ENCODE measurements around the gene OR5L1.

Gene OR5L1

DNA sequence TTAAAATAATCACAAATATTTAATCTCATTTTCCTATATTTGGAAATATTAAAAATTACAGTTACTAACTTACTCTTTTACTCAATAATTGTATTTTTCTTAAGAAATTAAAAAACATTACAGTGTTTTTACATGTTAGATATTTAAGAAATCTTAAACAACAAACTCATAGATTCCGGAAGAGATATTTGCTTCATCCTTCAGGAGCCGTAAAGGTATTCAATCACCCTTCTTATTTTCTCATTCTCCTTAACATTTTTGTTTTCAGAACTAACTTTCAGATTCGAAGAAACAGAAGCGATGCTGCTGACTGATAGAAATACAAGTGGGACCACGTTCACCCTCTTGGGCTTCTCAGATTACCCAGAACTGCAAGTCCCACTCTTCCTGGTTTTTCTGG lies 8.2 kb downstream of the OR5L1 start, which contains the start of gene OR5D18:
Gene OR5D18, plus strand, starts transcription at position 301 of the 400 bp plus-strand sequence. Its CDS starts 0 bp downstream, at position 301.
- Histone ChIP-seq H3K27me3 (replicated peaks; ENCODE audit: insufficient read depth, low read length) (no peaks in the 10 kb centered on the region), H3K9me2 (replicated peaks; ENCODE audit: insufficient read depth, low read length) (no peaks in the 10 kb centered on the region), H3F3A (ENCODE audit: insufficient read depth, low read length) (no peaks in the 10 kb centered on the region), H3K27ac (ENCODE audit: low read length) (no peak within 1 kb of the TSS), H3K9ac (ENCODE audit: low read length) (no peak within 1 kb of the TSS), H3K36me3 (replicated peaks; ENCODE audit: insufficient read depth, low read length) (no peaks in the 10 kb centered on the region), H3K4me2 (ENCODE audit: low read depth, low read length) (no peak within 1 kb of the TSS), H3K4me3 (ENCODE audit: low read length) (no peak within 1 kb of the TSS), H2AFZ (ENCODE audit: low read length) (no peak within 1 kb of the TSS), H3K79me2 (ENCODE audit: low read length) (no peaks in the 10 kb centered on the region), H3K4me1 (ENCODE audit: low read length) (no peaks in the 10 kb centered on the region), H4K20me1 (ENCODE audit: insufficient read depth, low read length) (no peaks in the 10 kb centered on the region), H3K9me3 (replicated peaks; ENCODE audit: insufficient read depth, low read length) (no peaks in the 10 kb centered on the region)
- TF ChIP-seq EZH2phosphoT487 (IDR thresholded peaks at IDR 0.05; ENCODE audit: low read length): no peak
- no peak for DNase-seq

DNA sequence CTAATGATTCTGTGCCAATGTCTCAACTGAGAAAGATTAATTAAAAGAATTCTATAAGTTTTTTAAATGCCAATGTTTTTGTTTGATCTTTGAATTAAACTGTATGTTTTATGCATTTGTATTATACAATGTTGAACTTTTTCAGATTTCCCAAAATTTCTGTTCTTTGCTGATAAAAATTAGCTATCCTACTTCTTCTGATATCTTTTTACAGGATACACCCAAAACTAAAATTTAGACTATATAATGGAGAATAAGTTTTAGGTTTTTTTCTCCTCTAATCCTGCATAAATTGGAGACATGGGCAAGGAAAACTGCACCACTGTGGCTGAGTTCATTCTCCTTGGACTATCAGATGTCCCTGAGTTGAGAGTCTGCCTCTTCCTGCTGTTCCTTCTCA lies 15.8 kb downstream of the OR5L1 start, which contains the start of gene OR5L2:
Gene OR5L2, plus strand, starts transcription at position 301 of the 400 bp plus-strand sequence. Its CDS starts 0 bp downstream, at position 301.
- Histone ChIP-seq H3K9ac (ENCODE audit: low read length) (no peak within 1 kb of the TSS), H3F3A (ENCODE audit: insufficient read depth, low read length) (no peaks in the 10 kb centered on the region), H3K27me3 (replicated peaks; ENCODE audit: insufficient read depth, low read length) (no peaks in the 10 kb centered on the region), H3K79me2 (ENCODE audit: low read length) (no peaks in the 10 kb centered on the region), H3K4me2 (ENCODE audit: low read depth, low read length) (no peak within 1 kb of the TSS), H2AFZ (ENCODE audit: low read length) (no peak within 1 kb of the TSS), H3K36me3 (replicated peaks; ENCODE audit: insufficient read depth, low read length) (no peaks in the 10 kb centered on the region), H3K9me2 (replicated peaks; ENCODE audit: insufficient read depth, low read length) (no peaks in the 10 kb centered on the region), H3K4me1 (ENCODE audit: low read length) (no peaks in the 10 kb centered on the region), H3K9me3 (replicated peaks; ENCODE audit: insufficient read depth, low read length) (no peaks in the 10 kb centered on the region), H3K27ac (ENCODE audit: low read length) (no peak within 1 kb of the TSS), H3K4me3 (ENCODE audit: low read length) (no peak within 1 kb of the TSS), H4K20me1 (ENCODE audit: insufficient read depth, low read length) (no peaks in the 10 kb centered on the region)
- no peak for TF ChIP-seq EZH2phosphoT487 (IDR thresholded peaks at IDR 0.05; ENCODE audit: low read length)
- TF ChIP-seq EZH2 (optimal IDR thresholded peaks at IDR 0.05; ENCODE audit: low read depth, low read length): no peak
- TF ChIP-seq, protein P1, sequence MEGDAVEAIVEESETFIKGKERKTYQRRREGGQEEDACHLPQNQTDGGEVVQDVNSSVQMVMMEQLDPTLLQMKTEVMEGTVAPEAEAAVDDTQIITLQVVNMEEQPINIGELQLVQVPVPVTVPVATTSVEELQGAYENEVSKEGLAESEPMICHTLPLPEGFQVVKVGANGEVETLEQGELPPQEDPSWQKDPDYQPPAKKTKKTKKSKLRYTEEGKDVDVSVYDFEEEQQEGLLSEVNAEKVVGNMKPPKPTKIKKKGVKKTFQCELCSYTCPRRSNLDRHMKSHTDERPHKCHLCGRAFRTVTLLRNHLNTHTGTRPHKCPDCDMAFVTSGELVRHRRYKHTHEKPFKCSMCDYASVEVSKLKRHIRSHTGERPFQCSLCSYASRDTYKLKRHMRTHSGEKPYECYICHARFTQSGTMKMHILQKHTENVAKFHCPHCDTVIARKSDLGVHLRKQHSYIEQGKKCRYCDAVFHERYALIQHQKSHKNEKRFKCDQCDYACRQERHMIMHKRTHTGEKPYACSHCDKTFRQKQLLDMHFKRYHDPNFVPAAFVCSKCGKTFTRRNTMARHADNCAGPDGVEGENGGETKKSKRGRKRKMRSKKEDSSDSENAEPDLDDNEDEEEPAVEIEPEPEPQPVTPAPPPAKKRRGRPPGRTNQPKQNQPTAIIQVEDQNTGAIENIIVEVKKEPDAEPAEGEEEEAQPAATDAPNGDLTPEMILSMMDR (IDR thresholded peaks at IDR 0.05; ENCODE audit: low read length): no peak
- no peak for DNase-seq

DNA sequence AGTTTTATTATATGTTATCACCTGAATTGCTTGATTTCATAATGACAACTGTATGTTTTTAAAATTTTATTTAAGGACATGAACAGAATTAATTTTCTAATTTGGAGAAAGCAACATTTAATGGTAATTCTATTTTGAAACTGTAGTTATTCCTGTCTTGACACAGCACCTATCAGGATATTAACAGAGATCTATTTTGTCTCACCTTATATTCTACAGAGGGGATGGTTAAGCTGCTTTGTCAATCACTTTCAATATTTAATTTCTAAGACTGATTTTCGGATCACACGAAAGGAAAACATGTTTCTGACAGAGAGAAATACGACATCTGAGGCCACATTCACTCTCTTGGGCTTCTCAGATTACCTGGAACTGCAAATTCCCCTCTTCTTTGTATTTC lies 27.3 kb downstream of the OR5L1 start, which contains the start of gene OR5D16:
Gene OR5D16, plus strand, starts transcription at position 301 of the 400 bp plus-strand sequence. Its CDS starts 0 bp downstream, at position 301.
- H3K9me3 ChIP-seq (replicated peaks; ENCODE audit: insufficient read depth, low read length): no peaks in the 10 kb centered on the region
- TF ChIP-seq EZH2 (optimal IDR thresholded peaks at IDR 0.05; ENCODE audit: low read depth, low read length): no peak
- TF ChIP-seq, protein P1 (IDR thresholded peaks at IDR 0.05; ENCODE audit: low read length): no peak
- no peak for TF ChIP-seq EZH2phosphoT487 (IDR thresholded peaks at IDR 0.05; ENCODE audit: low read length)
- no peak for DNase-seq

DNA sequence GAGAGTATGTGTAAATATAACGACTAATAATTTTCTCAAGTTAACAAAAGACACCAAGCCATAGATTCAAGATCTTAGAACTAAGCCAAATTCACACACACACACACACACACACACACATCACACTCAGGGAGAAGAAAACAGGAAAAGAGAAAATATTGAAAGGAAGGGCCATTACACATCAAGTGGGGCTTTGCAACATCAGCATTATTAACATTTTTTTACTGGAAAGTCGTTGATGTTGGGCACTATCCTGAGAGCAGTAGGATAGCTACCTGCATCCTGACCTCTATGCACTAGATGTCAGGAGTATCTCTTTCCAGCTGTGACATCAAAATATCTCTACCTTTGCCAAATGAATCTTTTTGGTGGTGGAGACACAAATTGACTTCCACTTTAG lies 36.3 kb downstream of the OR5L1 start:
- Histone ChIP-seq H3K4me1 (ENCODE audit: low read length) (peaks cover 8% of the 10 kb centered on the region; the same call in 1 of the 2 replicates), H3K9me2 (replicated peaks; ENCODE audit: insufficient read depth, low read length) (no peaks in the 10 kb centered on the region)
- TF ChIP-seq, protein P1 (IDR thresholded peaks at IDR 0.05; ENCODE audit: low read length): no peak
- no peak for TF ChIP-seq EZH2 (optimal IDR thresholded peaks at IDR 0.05; ENCODE audit: low read depth, low read length)
- TF ChIP-seq EZH2phosphoT487 (IDR thresholded peaks at IDR 0.05; ENCODE audit: low read length): no peak

More for the DNA sequence above, 27.3 kb downstream of the OR5L1 start, which contains the start of gene OR5D16:
- Histone ChIP-seq H3K79me2 (ENCODE audit: low read length) (no peaks in the 10 kb centered on the region), H3K4me1 (ENCODE audit: low read length) (no peaks in the 10 kb centered on the region), H2AFZ (ENCODE audit: low read length) (no peak within 1 kb of the TSS), H3K27ac (ENCODE audit: low read length) (no peak within 1 kb of the TSS), H3K9me2 (replicated peaks; ENCODE audit: insufficient read depth, low read length) (no peaks in the 10 kb centered on the region), H3K27me3 (replicated peaks; ENCODE audit: insufficient read depth, low read length) (no peaks in the 10 kb centered on the region), H3K4me3 (ENCODE audit: low read length) (no peak within 1 kb of the TSS), H3K9ac (ENCODE audit: low read length) (no peak within 1 kb of the TSS), H3F3A (ENCODE audit: insufficient read depth, low read length) (no peaks in the 10 kb centered on the region), H4K20me1 (ENCODE audit: insufficient read depth, low read length) (no peaks in the 10 kb centered on the region), H3K36me3 (replicated peaks; ENCODE audit: insufficient read depth, low read length) (no peaks in the 10 kb centered on the region), H3K4me2 (ENCODE audit: low read depth, low read length) (no peak within 1 kb of the TSS)

More for the DNA sequence above, 36.3 kb downstream of the OR5L1 start:
- no peaks in the 10 kb centered on the region for H3K79me2 ChIP-seq (ENCODE audit: low read length)
- H3K4me2 ChIP-seq (ENCODE audit: low read depth, low read length): no peak overlapping the region
- H3K36me3 ChIP-seq (replicated peaks; ENCODE audit: insufficient read depth, low read length): no peaks in the 10 kb centered on the region
- no peaks in the 10 kb centered on the region for H4K20me1 ChIP-seq (ENCODE audit: insufficient read depth, low read length)
- H3K4me3 ChIP-seq (ENCODE audit: low read length): no peak overlapping the region
- no peaks in the 10 kb centered on the region for H3K9me3 ChIP-seq (replicated peaks; ENCODE audit: insufficient read depth, low read length)
- H3K9ac ChIP-seq (ENCODE audit: low read length): no peak overlapping the region
- no peak overlapping the region for H2AFZ ChIP-seq (ENCODE audit: low read length)
- no peak for DNase-seq
- H3K27ac ChIP-seq (ENCODE audit: low read length): no peak overlapping the region
- H3F3A ChIP-seq (ENCODE audit: insufficient read depth, low read length): no peaks in the 10 kb centered on the region
- no peaks in the 10 kb centered on the region for H3K27me3 ChIP-seq (replicated peaks; ENCODE audit: insufficient read depth, low read length)
